ENCODE data around the gene CACHD1. TPM values are rescaled to one million over a fixed set of nuclear protein-coding genes. Genes with fewer than 3 reads are reported as not detected.

CACHD1 gene
- total RNA-seq, 1 donor from 2014 or later = 41.0 TPM

GRCh38 chr1:64569411-64569810 is 99.5 kb downstream of the CACHD1 start:
- TF ChIP-seq CTCF (conservative IDR thresholded peaks at IDR 0.05) = no peak
- Mint-ChIP-seq H3K36me3 (ENCODE audit: low read depth) (no peaks in the 10 kb centered on the region), H3K4me1 (peaks cover 44% of the 10 kb centered on the region), H3K27me3 (ENCODE audit: low read depth) (no peaks in the 10 kb centered on the region), H3K27ac (ENCODE audit: unreplicated experiment) (no peak overlapping the region), H3K4me3 (no peak overlapping the region), H3K9me3 (no peaks in the 10 kb centered on the region)
- DNase-seq (ENCODE audit: low read depth, low spot score) = no peak

GRCh38 chr1:64570267-64570855 is 100.4 kb downstream of the CACHD1 start:
- H3K9me3 Mint-ChIP-seq = no peaks in the 10 kb centered on the region
- H3K4me3 Mint-ChIP-seq = no peak overlapping the region
- no peaks in the 10 kb centered on the region for H3K27me3 Mint-ChIP-seq (ENCODE audit: low read depth)
- H3K36me3 Mint-ChIP-seq (ENCODE audit: low read depth) = no peaks in the 10 kb centered on the region
- no peak overlapping the region for H3K27ac Mint-ChIP-seq (ENCODE audit: unreplicated experiment)
- no peak for DNase-seq (ENCODE audit: low read depth, low spot score)
- H3K4me1 Mint-ChIP-seq = peaks cover 45% of the 10 kb centered on the region
- no peak for TF ChIP-seq CTCF (conservative IDR thresholded peaks at IDR 0.05)

- peaks cover 55% of the 10 kb centered on the region for H3K4me1 Mint-ChIP-seq
- peak overlapping the region; percentile 14 for H3K4me3 Mint-ChIP-seq
- DNase-seq (ENCODE audit: low read depth, low spot score) = no peak
- no peaks in the 10 kb centered on the region for H3K9me3 Mint-ChIP-seq
- no peak for TF ChIP-seq CTCF (conservative IDR thresholded peaks at IDR 0.05)
- H3K36me3 Mint-ChIP-seq (ENCODE audit: low read depth) = no peaks in the 10 kb centered on the region
- H3K27me3 Mint-ChIP-seq (ENCODE audit: low read depth) = no peaks in the 10 kb centered on the region
- H3K27ac Mint-ChIP-seq (ENCODE audit: unreplicated experiment) = peak overlapping the region; percentile 69
These were observed 102.4 kb downstream of the CACHD1 start for GRCh38 chr1:64572222-64572900.

- no peak for DNase-seq (ENCODE audit: low read depth, low spot score)
- Mint-ChIP-seq H3K9me3 (no peaks in the 10 kb centered on the region), H3K27ac (ENCODE audit: unreplicated experiment) (peak overlapping the region; percentile 7), H3K36me3 (ENCODE audit: low read depth) (no peaks in the 10 kb centered on the region), H3K4me1 (peaks cover 59% of the 10 kb centered on the region), H3K27me3 (ENCODE audit: low read depth) (no peaks in the 10 kb centered on the region), H3K4me3 (no peak overlapping the region)
- TF ChIP-seq CTCF (conservative IDR thresholded peaks at IDR 0.05) = no peak
These were observed 104.4 kb downstream of the CACHD1 start for GRCh38 chr1:64574301-64574700.

GRCh38 chr1:64575881-64576676 is 106.2 kb downstream of the CACHD1 start:
- no peak for TF ChIP-seq CTCF (conservative IDR thresholded peaks at IDR 0.05)
- Mint-ChIP-seq H3K9me3 (no peaks in the 10 kb centered on the region), H3K27me3 (ENCODE audit: low read depth) (no peaks in the 10 kb centered on the region), H3K4me3 (peak overlapping the region; percentile 32), H3K27ac (ENCODE audit: unreplicated experiment) (peak overlapping the region; percentile 83), H3K36me3 (ENCODE audit: low read depth) (no peaks in the 10 kb centered on the region), H3K4me1 (peaks cover 58% of the 10 kb centered on the region)
- no peak for DNase-seq (ENCODE audit: low read depth, low spot score)

Data from neural crest cell (in vitro differentiated cells).